Natural killer cell (primary cell): ENCODE results near the gene REXO5. TPM values are rescaled to one million over a fixed set of nuclear protein-coding genes. Genes with fewer than 3 reads are reported as not detected.

Experiments
- ATAC-seq, 3 donors: fragments of 150-1000 bp in 2 of 3; fragments of 200-7000 bp in 1 of 3; cut with Tn5 transposase; 1 replicate in 1 of 3; 2 replicates in 2 of 3; pipeline ENCODE4 v1.10.0; 2021; ENCODE audit warnings: mild to moderate bottlenecking in 2 of 3, moderate library complexity in 2 of 3
- DNase-seq, 2 donors: peaks; one replicate each; pipeline versions ENCODE4 v3.0.0 to v3.0.0-alpha.2; 2013 to 2021; ENCODE audit warnings: mixed read lengths in 1 of 2
- H3K27ac ChIP-seq: one replicate; pipeline ENCODE4 v1.5.1; 2013; ENCODE audit warnings: mild to moderate bottlenecking, low read length
- H3K27me3 ChIP-seq: one replicate; pipeline ENCODE4 v1.6.1; 2013; ENCODE audit warnings: low read length; ENCODE audit not compliant: control insufficient read depth, insufficient read depth
- H3K36me3 ChIP-seq: one replicate; pipeline ENCODE4 v1.6.1; 2013; ENCODE audit warnings: low read length; ENCODE audit not compliant: control insufficient read depth, insufficient read depth
- H3K4me1 ChIP-seq: one replicate; pipeline ENCODE4 v1.6.1; 2013; ENCODE audit warnings: low read length; ENCODE audit not compliant: control insufficient read depth, insufficient read depth
- H3K4me3 ChIP-seq: one replicate; pipeline ENCODE4 v1.5.1; 2013; ENCODE audit warnings: low read length
- H3K9me3 ChIP-seq: one replicate; pipeline ENCODE4 v1.6.1; 2013; ENCODE audit warnings: low read length; ENCODE audit not compliant: control insufficient read depth, insufficient read depth
- H3K27ac Mint-ChIP-seq, 2 donors: one replicate each; pipeline ENCODE4 v1.8.0; 2022; ENCODE audit warnings: mild to moderate bottlenecking in 2 of 2, mixed read lengths in 2 of 2, moderate library complexity in 1 of 2
- H3K27me3 Mint-ChIP-seq, 2 donors: one replicate each; pipeline ENCODE4 v1.8.0; 2022; ENCODE audit warnings: low read depth in 2 of 2, mixed read lengths in 2 of 2
- H3K36me3 Mint-ChIP-seq: one replicate; pipeline ENCODE4 v1.8.0; 2022; ENCODE audit warnings: mixed read lengths
- H3K4me1 Mint-ChIP-seq, 2 donors: one replicate each; pipeline ENCODE4 v1.8.0; 2022; ENCODE audit warnings: mixed read lengths in 2 of 2
- H3K4me3 Mint-ChIP-seq: one replicate; pipeline ENCODE4 v1.8.0; 2022; ENCODE audit warnings: mild to moderate bottlenecking, moderate library complexity, mixed read lengths
- H3K9me3 Mint-ChIP-seq, 2 donors: one replicate each; pipeline ENCODE4 v1.8.0; 2022; ENCODE audit warnings: mixed read lengths in 2 of 2
- WGBS: methylation state at CpG from one replicate; pipeline ENCODE4 v1.1.7; 2013; ENCODE audit warnings: missing lambda C conversion rate; ENCODE audit not compliant: insufficient coverage; 5-methylcytosine and 5-hydroxymethylcytosine counted together
- intact Hi-C: fragments of 100-400 bp; cut with micrococcal nuclease; formaldehyde crosslinking; loops from one replicate; pipeline ENCODE4 v1.14.2; 2022
- total RNA-seq, 4 donors: library from RNA; stranded (reverse); fragments of 120-200 nt in 1 of 4; gene quantifications; one replicate each; pipeline versions ENCODE4 v1.2.3 to v1.2.4, GENCODE V29; 2013 to 2022
- TF ChIP-seq, protein P1 (sequence below): fragments of 200-600 bp; IDR thresholded peaks from one replicate; pipeline ENCODE4 v1.8.0; 2022; ENCODE audit warnings: antibody characterized with exemption

The REXO5 gene, protein sequence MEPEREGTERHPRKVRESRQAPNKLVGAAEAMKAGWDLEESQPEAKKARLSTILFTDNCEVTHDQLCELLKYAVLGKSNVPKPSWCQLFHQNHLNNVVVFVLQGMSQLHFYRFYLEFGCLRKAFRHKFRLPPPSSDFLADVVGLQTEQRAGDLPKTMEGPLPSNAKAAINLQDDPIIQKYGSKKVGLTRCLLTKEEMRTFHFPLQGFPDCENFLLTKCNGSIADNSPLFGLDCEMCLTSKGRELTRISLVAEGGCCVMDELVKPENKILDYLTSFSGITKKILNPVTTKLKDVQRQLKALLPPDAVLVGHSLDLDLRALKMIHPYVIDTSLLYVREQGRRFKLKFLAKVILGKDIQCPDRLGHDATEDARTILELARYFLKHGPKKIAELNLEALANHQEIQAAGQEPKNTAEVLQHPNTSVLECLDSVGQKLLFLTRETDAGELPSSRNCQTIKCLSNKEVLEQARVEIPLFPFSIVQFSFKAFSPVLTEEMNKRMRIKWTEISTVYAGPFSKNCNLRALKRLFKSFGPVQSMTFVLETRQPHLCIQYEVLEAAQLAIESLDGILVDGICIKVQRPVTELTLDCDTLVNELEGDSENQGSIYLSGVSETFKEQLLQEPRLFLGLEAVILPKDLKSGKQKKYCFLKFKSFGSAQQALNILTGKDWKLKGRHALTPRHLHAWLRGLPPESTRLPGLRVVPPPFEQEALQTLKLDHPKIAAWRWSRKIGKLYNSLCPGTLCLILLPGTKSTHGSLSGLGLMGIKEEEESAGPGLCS
- total RNA-seq = 1 to 10 TPM; 1.5 to 6.0 (median 1.7) TPM
- total RNA-seq (2013) = 2.8 TPM

DNA sequence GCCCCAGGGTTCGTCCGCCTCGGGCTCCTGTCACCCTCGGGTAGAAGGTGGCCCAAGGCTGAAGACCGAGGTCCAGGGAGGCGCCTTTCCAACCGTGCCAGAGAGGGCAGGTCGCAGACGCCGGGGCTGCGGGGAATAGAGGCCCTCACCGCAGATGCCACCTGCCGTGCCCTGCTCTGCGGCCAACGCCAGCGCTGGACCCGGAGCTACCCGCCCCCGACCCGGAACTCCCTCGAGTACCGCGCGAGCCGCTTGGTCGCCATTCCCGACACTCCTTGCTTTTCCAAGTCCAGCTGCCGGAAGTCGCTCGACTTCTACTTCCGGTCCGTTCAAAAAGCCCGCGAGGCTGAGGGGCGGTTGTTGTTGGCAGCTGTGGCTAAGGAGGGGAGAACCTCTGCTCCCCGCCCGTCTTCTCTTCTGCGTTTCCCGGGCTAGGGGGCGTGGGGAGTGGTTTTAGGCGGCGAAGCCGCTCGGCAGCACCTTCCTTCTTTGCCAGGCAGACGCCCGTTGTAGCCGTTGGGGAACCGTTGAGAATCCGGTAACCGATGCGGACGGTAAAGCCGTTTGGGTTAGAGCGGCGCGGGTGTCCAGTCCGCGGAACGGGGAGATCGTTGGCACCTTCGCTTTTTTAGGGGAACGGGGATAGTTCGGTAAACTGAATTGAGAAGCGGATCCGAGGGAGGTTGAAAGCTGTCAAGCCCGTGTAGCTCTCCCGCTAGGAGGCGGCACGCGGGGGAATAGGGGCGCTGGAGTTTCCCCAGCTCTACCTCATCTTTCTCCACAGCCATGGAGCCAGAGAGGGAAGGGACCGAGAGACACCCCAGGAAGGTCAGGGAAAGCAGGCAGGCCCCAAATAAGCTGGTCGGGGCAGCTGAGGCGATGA, at the start of gene REXO5, which contains the start of gene ERI2:
Gene REXO5, plus strand, starts transcription at position 360 of the 883 bp plus-strand sequence. Its CDS starts 427 bp downstream, at position 787.
Gene ERI2, minus strand, starts transcription at position 305 of the 883 bp plus-strand sequence. Its CDS starts 42 bp downstream, at position 263.
- intact Hi-C loops = loop anchor here (1.0 kb wide), 1 partner anchor 65 kb away; the partner anchor contains the start of gene THUMPD1
- Mint-ChIP-seq H3K27me3 (no peaks in the 10 kb centered on the region), H3K36me3 (no peaks in the 10 kb centered on the region), H3K4me1 (peaks cover 25% of the 10 kb centered on the region in 2 donors), H3K9me3 (no peaks in the 10 kb centered on the region), H3K27ac (peak within 1 kb of the TSS; percentile 94 to 97), H3K4me3 (peak within 1 kb of the TSS; percentile 99)
- Histone ChIP-seq H3K27ac (peak within 1 kb of the TSS; percentile 71), H3K36me3 (no peaks in the 10 kb centered on the region), H3K9me3 (no peaks in the 10 kb centered on the region), H3K4me3 (peak within 1 kb of the TSS; percentile 87), H3K4me1 (peaks cover 18% of the 10 kb centered on the region), H3K27me3 (no peaks in the 10 kb centered on the region)
- TF ChIP-seq, protein P1, sequence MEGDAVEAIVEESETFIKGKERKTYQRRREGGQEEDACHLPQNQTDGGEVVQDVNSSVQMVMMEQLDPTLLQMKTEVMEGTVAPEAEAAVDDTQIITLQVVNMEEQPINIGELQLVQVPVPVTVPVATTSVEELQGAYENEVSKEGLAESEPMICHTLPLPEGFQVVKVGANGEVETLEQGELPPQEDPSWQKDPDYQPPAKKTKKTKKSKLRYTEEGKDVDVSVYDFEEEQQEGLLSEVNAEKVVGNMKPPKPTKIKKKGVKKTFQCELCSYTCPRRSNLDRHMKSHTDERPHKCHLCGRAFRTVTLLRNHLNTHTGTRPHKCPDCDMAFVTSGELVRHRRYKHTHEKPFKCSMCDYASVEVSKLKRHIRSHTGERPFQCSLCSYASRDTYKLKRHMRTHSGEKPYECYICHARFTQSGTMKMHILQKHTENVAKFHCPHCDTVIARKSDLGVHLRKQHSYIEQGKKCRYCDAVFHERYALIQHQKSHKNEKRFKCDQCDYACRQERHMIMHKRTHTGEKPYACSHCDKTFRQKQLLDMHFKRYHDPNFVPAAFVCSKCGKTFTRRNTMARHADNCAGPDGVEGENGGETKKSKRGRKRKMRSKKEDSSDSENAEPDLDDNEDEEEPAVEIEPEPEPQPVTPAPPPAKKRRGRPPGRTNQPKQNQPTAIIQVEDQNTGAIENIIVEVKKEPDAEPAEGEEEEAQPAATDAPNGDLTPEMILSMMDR = no peak
- peak; percentile 79 to 86 (median 84) for ATAC-seq
- under 1% methylated on average over 74 of the region's 74 CpGs for WGBS
- peak; percentile 66 to 83 for DNase-seq

DNA sequence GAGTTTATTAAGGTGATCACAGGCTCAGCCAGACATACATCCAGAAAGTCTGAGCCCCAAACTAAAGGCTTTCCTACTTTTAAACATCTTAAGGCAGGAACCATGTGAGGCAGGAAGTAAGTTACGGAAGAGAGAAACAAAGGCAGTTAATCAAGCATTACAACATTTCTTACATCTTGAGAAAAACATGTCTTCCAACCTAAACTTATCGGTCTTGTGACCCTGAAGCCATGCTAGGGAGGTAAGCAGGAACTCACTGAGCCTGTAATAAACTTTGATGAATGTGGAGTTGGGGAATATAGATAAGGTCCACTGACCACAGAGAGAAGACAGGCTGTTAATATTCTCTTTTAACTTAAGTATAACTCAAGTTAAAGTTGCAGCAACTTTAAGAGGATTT, 46.0 kb upstream of the REXO5 start:
- H3K4me3 Mint-ChIP-seq = no peak overlapping the region
- H3K9me3 Mint-ChIP-seq = peaks cover 0 to 7% of the 10 kb centered on the region in 2 donors
- H3K4me1 Mint-ChIP-seq = peaks cover 15 to 24% of the 10 kb centered on the region in 2 donors
- Histone ChIP-seq H3K36me3 (no peaks in the 10 kb centered on the region), H3K4me3 (no peak overlapping the region), H3K4me1 (peaks cover 4% of the 10 kb centered on the region), H3K27me3 (no peaks in the 10 kb centered on the region), H3K27ac (no peak overlapping the region), H3K9me3 (no peaks in the 10 kb centered on the region)
- TF ChIP-seq, protein P1 = no peak
- WGBS = 100% methylated on average over 1 of the region's 2 CpGs
- H3K27me3 Mint-ChIP-seq = no peaks in the 10 kb centered on the region
- H3K27ac Mint-ChIP-seq = no peak overlapping the region
- no peak for ATAC-seq
- DNase-seq = no peak
- no peaks in the 10 kb centered on the region for H3K36me3 Mint-ChIP-seq
- intact Hi-C loops = no loop called here

GRCh38 chr16:20761175-20761574, 45.2 kb upstream of the REXO5 start:
- no peak for ATAC-seq
- no peak overlapping the region for H3K4me3 Mint-ChIP-seq

More at GRCh38 chr16:20761175-20761574, 45.2 kb upstream of the REXO5 start:
- no peak overlapping the region for H3K27ac Mint-ChIP-seq
- Histone ChIP-seq H3K36me3 (no peaks in the 10 kb centered on the region), H3K4me3 (no peak overlapping the region), H3K9me3 (no peaks in the 10 kb centered on the region), H3K27me3 (no peaks in the 10 kb centered on the region), H3K4me1 (peaks cover 4% of the 10 kb centered on the region), H3K27ac (no peak overlapping the region)
- DNase-seq = no peak
- TF ChIP-seq, protein P1 = no peak
- intact Hi-C loops = no loop called here
- no peaks in the 10 kb centered on the region for H3K36me3 Mint-ChIP-seq
- no peaks in the 10 kb centered on the region for H3K27me3 Mint-ChIP-seq
- 100% methylated on average over 1 of the region's 1 CpG for WGBS
- H3K9me3 Mint-ChIP-seq = peaks cover 0 to 7% of the 10 kb centered on the region in 2 donors
- H3K4me1 Mint-ChIP-seq = peaks cover 15 to 24% of the 10 kb centered on the region in 2 donors
